VCaP (cell line): Measurements from ENCODE around the gene JMY.

Experiments used
- H3K27ac ChIP-seq: fragments of 450-650 bp; 2 replicates; pipeline ENCODE4 v1.5.1; 2017
- CTCF ChIP-seq: fragments of 450-650 bp; conservative IDR thresholded peaks from 2 replicates; pipeline ENCODE4 v1.5.1; 2017; ENCODE audit warnings: mild to moderate bottlenecking, moderate library complexity

Gene JMY

GRCh38 chr5:79295029-79295428 lies 59.1 kb downstream of the JMY start:
- TF ChIP-seq CTCF, result no peak

DNA sequence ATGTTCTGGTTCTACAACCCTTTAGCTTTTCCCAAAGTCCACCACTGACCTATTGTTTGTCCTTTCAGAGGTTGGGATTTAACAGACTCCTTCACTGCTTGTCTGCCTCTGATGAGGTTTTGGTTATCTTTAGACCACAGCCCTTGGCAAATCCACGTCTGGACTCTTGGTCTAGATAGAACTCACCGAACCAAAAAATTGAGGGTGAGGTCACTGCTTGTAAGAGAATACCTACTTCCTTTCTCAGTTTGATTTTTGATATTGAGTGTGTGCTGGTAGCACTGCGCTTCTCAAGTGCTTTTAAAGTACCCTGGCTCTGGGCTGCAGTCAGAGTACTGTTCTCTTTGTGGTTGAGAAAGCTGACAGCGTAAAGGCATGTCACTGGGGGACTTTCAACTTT lies 61.7 kb downstream of the JMY start:
- no peak for TF ChIP-seq CTCF
- H3K27ac ChIP-seq, result no peak overlapping the region

More at GRCh38 chr5:79295029-79295428, 59.1 kb downstream of the JMY start:
- H3K27ac ChIP-seq, result no peak overlapping the region

- TF ChIP-seq CTCF, result no peak
- H3K27ac ChIP-seq, result no peak overlapping the region; the same call in 1 of the 2 replicates
Measured at GRCh38 chr5:79301046-79301712, 65.2 kb downstream of the JMY start.

DNA sequence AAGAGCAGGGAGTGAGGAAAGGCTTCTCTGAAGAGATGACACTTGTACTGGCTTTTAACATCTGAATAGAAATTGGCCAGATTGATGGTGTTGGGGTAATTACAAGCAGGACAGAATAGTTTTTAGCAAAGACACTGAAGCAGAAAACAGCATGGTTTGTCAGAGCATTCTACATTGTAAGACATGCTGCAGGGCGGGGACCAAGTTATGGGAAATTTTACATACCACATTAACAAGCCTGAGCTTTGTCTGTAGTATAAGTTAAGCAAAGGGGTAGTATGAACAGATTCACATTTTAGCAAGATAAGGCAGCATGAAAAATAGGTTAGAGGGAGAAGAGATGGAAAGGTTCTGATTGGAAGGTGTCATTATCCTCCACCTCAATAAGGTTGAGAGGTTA lies 66.5 kb downstream of the JMY start:
- TF ChIP-seq CTCF, result no peak
- no peak overlapping the region for H3K27ac ChIP-seq

GRCh38 chr5:79305706-79306105 lies 69.8 kb downstream of the JMY start:
- no peak overlapping the region for H3K27ac ChIP-seq

GRCh38 chr5:79318935-79319614 lies 83.1 kb downstream of the JMY start:
- no peak for TF ChIP-seq CTCF
- H3K27ac ChIP-seq, result no peak overlapping the region

More at GRCh38 chr5:79305706-79306105, 69.8 kb downstream of the JMY start:
- no peak for TF ChIP-seq CTCF

DNA sequence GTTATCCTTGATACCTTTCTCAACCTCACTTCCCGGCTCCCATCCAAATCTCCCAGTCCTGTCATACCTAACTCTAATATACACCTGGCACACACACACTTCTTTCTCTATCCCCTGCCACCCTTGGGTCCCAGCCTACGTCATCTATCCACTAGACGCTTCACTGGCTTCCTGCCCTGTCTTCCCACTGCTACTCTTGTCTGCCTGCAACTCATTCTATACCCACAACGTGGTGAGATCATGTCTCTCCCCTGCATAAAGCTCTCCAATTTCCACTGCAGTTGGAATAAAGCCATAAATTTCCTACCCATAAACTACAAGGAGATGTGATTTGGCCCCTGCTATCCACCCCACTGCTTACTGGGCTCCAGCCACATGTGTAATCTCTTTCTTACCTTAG lies 93.5 kb downstream of the JMY start:
- H3K27ac ChIP-seq, result no peak overlapping the region
- no peak for TF ChIP-seq CTCF
